Measurements from ENCODE around the gene ZP1.

- TF ChIP-seq EP300 (IDR thresholded peaks at IDR 0.05; ENCODE audit: low read depth) (no peak), POLR2AphosphoS5 (IDR thresholded peaks at IDR 0.05) (no peak), CTCF (IDR thresholded peaks at IDR 0.05) (no peak), POLR2A (IDR thresholded peaks at IDR 0.05) (no peak)
Measured at GRCh38 chr11:60922906-60923305, 55.6 kb downstream of the ZP1 start.
